Vagina (tissue), 2 donors: Measurements from ENCODE around the gene SIDT1. TPM values are rescaled to one million over a fixed set of nuclear protein-coding genes. Genes with fewer than 3 reads are reported as not detected.
A peak's percentile ranks its signal among the peaks of the same experiment; 100 is the strongest.

Experiments used
- DNase-seq, 2 donors: peaks; one replicate each; pipeline ENCODE4 v3.0.0-alpha.2; 2017; ENCODE audit errors: extremely low spot score in 2 of 2
- H3K27ac ChIP-seq: fragments of 200-600 bp; sonication (generic); one replicate; pipeline ENCODE4 v1.5.1; 2019
- H3K27me3 ChIP-seq: fragments of 200-600 bp; sonication (generic); one replicate; pipeline ENCODE4 v1.5.1; 2019
- H3K36me3 ChIP-seq, 2 donors: fragments of 200-600 bp; sonication (generic); one replicate each; pipeline ENCODE4 v1.5.1; 2017 to 2019
- H3K4me1 ChIP-seq: fragments of 200-600 bp; sonication (generic); one replicate; pipeline ENCODE4 v1.5.1; 2019
- H3K4me3 ChIP-seq, 2 donors: fragments of 200-600 bp; sonication (generic); 1 replicate in 1 of 2; 2 replicates in 1 of 2; pipeline ENCODE4 v1.5.1; 2016 to 2019
- H3K9me3 ChIP-seq: fragments of 200-600 bp; sonication (generic); one replicate; pipeline ENCODE4 v1.5.1; 2019
- POLR2A ChIP-seq, 2 donors: fragments of 450-650 bp; IDR thresholded peaks; one replicate each; pipeline ENCODE4 v1.6.1; 2017; ENCODE audit warnings: antibody characterized with exemption in 2 of 2, mild to moderate bottlenecking in 2 of 2, moderate library complexity in 2 of 2
- POLR2AphosphoS5 ChIP-seq, 2 donors: sonication (generic); formaldehyde crosslinking; IDR thresholded peaks; one replicate each; pipeline ENCODE4 v1.9.0; 2017; ENCODE audit warnings: antibody characterized with exemption in 2 of 2, mild to moderate bottlenecking in 2 of 2, low read depth in 1 of 2; ENCODE audit not compliant: insufficient read depth in 1 of 2
- intact Hi-C: fragments of 100-400 bp; cut with DNase I; formaldehyde crosslinking; loops from one replicate; pipeline ENCODE4 v1.15.1; 2023
- total RNA-seq: library from RNA; depleted of rRNA; stranded (reverse); fragments of >200 nt; gene quantifications from one replicate; pipeline ENCODE4 v1.2.3, GENCODE V29; 2016
- TF ChIP-seq, protein P1 (sequence below), 3 experiments: fragments of 450-650 bp in 2 of 3; fragments of 200-600 bp in 1 of 3; sonication (generic) in 1 of 3; IDR thresholded peaks; one replicate each; pipeline ENCODE4 v1.5.1; 2017 to 2019; ENCODE audit warnings: antibody characterized with exemption in 3 of 3, mild to moderate bottlenecking in 2 of 3, moderate library complexity in 2 of 3

The SIDT1 gene
- total RNA-seq, 1 donor from 2014 or later, result 44.0 TPM

GRCh38 chr3:113536627-113537101, 4.3 kb downstream of the SIDT1 start:
- TF ChIP-seq, protein P1, sequence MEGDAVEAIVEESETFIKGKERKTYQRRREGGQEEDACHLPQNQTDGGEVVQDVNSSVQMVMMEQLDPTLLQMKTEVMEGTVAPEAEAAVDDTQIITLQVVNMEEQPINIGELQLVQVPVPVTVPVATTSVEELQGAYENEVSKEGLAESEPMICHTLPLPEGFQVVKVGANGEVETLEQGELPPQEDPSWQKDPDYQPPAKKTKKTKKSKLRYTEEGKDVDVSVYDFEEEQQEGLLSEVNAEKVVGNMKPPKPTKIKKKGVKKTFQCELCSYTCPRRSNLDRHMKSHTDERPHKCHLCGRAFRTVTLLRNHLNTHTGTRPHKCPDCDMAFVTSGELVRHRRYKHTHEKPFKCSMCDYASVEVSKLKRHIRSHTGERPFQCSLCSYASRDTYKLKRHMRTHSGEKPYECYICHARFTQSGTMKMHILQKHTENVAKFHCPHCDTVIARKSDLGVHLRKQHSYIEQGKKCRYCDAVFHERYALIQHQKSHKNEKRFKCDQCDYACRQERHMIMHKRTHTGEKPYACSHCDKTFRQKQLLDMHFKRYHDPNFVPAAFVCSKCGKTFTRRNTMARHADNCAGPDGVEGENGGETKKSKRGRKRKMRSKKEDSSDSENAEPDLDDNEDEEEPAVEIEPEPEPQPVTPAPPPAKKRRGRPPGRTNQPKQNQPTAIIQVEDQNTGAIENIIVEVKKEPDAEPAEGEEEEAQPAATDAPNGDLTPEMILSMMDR (IDR thresholded peaks at IDR 0.05), result no peak
- TF ChIP-seq POLR2A (IDR thresholded peaks at IDR 0.05) (no peak), POLR2AphosphoS5 (IDR thresholded peaks at IDR 0.05; ENCODE audit: insufficient read depth in 1 of 2, low read depth in 1 of 2) (peak in 1 of 2 donors; percentile 55)
- Histone ChIP-seq H3K9me3 (no peaks in the 10 kb centered on the region), H3K4me3 (no peak overlapping the region), H3K27me3 (no peaks in the 10 kb centered on the region), H3K4me1 (peaks cover 12% of the 10 kb centered on the region), H3K36me3 (no peaks in the 10 kb centered on the region), H3K27ac (no peak overlapping the region)
- intact Hi-C loops, result no loop called here
- DNase-seq, result no peak

GRCh38 chr3:113537155-113537554, 4.8 kb downstream of the SIDT1 start:
- TF ChIP-seq, protein P1 (IDR thresholded peaks at IDR 0.05), result no peak
- TF ChIP-seq POLR2AphosphoS5 (IDR thresholded peaks at IDR 0.05; ENCODE audit: insufficient read depth in 1 of 2, low read depth in 1 of 2) (no peak), POLR2A (IDR thresholded peaks at IDR 0.05) (no peak)
- Histone ChIP-seq H3K9me3 (no peaks in the 10 kb centered on the region), H3K4me3 (no peak overlapping the region), H3K27me3 (no peaks in the 10 kb centered on the region), H3K36me3 (no peaks in the 10 kb centered on the region), H3K27ac (no peak overlapping the region), H3K4me1 (peaks cover 12% of the 10 kb centered on the region)
- no peak for DNase-seq
- intact Hi-C loops, result no loop called here

DNA sequence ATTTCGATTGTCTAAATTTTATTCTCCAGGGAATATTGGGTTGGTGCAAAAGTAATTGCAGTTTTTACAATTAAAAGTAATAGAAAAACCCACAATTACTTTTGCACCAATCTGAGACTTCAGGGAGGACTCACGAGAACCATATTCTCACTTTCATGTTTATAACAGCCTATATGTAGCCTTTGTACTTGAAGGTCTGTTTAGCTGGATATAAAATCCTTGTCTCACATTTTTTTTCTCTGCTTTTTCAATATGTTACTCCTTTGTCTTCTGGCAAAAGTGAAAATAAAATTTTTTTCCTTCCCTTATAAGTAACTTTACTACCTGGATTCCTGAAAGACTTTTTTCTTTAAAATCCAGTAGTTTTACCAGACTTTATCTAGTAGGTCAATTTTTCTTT, 9.2 kb downstream of the SIDT1 start:
- H3K4me1 ChIP-seq, result peaks cover 6% of the 10 kb centered on the region
- H3K27me3 ChIP-seq, result no peaks in the 10 kb centered on the region
- no peak overlapping the region for H3K27ac ChIP-seq
- H3K9me3 ChIP-seq, result no peaks in the 10 kb centered on the region
- intact Hi-C loops, result no loop called here
- no peak for DNase-seq
- TF ChIP-seq, protein P1 (IDR thresholded peaks at IDR 0.05), result no peak
- TF ChIP-seq POLR2A (IDR thresholded peaks at IDR 0.05) (no peak), POLR2AphosphoS5 (IDR thresholded peaks at IDR 0.05; ENCODE audit: insufficient read depth in 1 of 2, low read depth in 1 of 2) (no peak)
- no peak overlapping the region for H3K4me3 ChIP-seq
- no peaks in the 10 kb centered on the region for H3K36me3 ChIP-seq

DNA sequence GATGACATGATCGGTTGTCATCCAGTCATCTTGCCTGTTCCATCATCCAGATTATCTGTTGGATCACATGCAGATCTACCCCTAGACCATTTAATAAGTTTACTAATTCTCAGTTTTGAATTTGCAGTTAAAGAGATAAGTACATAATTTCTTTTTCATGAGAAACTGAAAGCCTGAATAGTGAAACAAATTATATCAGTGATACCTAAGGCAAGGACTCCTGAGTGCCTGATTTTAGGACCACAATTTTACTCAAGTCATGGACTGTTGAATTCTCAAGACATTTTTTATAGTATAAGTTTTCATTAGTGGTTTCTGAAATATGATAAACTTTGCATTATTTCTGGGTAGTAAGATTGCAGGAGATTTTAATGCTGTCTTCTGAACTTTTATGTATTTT, 13.2 kb downstream of the SIDT1 start:
- intact Hi-C loops, result no loop called here
- TF ChIP-seq POLR2AphosphoS5 (IDR thresholded peaks at IDR 0.05; ENCODE audit: insufficient read depth in 1 of 2, low read depth in 1 of 2) (no peak), POLR2A (IDR thresholded peaks at IDR 0.05) (no peak)

DNA sequence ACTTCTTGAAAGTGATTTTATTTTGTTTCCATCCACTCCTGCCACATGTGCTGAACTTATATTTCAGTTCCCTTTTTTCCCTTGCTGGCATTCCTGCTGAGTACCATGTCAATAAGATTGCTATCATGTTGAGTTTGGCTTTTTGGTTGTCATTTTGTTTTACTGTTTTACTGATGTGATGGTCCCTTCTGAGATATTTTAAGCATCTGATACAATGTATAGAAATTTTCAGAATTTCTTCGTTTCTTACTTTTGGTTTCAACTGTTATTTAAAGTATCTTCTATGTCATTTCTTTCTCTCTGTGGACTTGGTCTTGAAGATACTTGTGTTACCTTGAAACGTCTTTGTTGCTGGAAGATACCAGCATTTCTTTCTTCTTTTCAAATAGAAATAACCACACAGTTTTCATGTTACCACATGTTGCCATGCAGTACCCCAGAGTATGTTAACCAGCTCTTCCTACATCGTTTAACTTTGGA, 14.1 kb downstream of the SIDT1 start:
- Histone ChIP-seq H3K27ac (no peak overlapping the region), H3K4me3 (no peak overlapping the region), H3K4me1 (peaks cover 8% of the 10 kb centered on the region), H3K27me3 (no peaks in the 10 kb centered on the region), H3K9me3 (no peaks in the 10 kb centered on the region), H3K36me3 (no peaks in the 10 kb centered on the region)
- DNase-seq, result no peak
- TF ChIP-seq POLR2AphosphoS5 (IDR thresholded peaks at IDR 0.05; ENCODE audit: insufficient read depth in 1 of 2, low read depth in 1 of 2), result no peak
- TF ChIP-seq, protein P1 (IDR thresholded peaks at IDR 0.05), result no peak
- TF ChIP-seq POLR2A (IDR thresholded peaks at IDR 0.05), result no peak
- intact Hi-C loops, result no loop called here

More for the DNA sequence above, 13.2 kb downstream of the SIDT1 start:
- no peak overlapping the region for H3K4me3 ChIP-seq
- H3K4me1 ChIP-seq, result peaks cover 8% of the 10 kb centered on the region
- no peaks in the 10 kb centered on the region for H3K9me3 ChIP-seq
- H3K27ac ChIP-seq, result no peak overlapping the region
- H3K36me3 ChIP-seq, result no peaks in the 10 kb centered on the region
- H3K27me3 ChIP-seq, result no peaks in the 10 kb centered on the region
- DNase-seq, result no peak
